Skin of body (tissue), 2 donors: Measurements from ENCODE around the gene SLC31A1. TPM values are rescaled to one million over a fixed set of nuclear protein-coding genes. Genes with fewer than 3 reads are reported as not detected.
A peak's percentile ranks its signal among the peaks of the same experiment; 100 is the strongest.
"Not testable (repeated sequence)": the region's sequence is repeated elsewhere in the genome, so short reads cannot be mapped to it uniquely, and the experiment has no call there.

Source experiments
- DNase-seq: peaks from one replicate; lab custom pipeline; 2025; lab: John Stamatoyannopoulos, UW
- total RNA-seq: library from RNA; depleted of rRNA; stranded (reverse); fragments of >200 nt; gene quantifications from one replicate; pipeline ENCODE4 v1.2.3, GENCODE V29; 2014

Gene SLC31A1
- total RNA-seq, 1 donor from 2014 or later, result 24.6 TPM

- no peak for DNase-seq
These were observed 40.8 kb downstream of the SLC31A1 start for GRCh38 chr9:113261917-113262671.

DNA sequence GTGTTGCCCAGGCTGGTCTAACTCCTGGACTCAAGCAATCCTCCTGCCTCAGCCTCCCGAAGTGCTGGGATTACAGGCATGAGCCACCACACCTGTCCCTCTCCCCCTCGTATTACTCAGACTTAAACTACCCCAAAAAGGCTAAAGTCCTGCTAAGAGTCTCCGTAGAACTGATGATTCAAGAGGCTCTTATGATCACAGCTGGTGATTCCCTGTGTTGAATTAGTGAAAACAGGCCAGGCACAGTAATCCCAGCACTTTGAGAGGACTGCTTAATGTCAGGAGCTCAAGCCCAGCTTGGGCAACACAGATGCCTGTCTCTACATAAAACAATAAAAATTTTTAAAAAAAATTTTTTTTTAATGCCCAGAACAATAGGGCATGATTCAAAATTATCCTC lies 44.8 kb downstream of the SLC31A1 start:
- DNase-seq, result no peak

DNA sequence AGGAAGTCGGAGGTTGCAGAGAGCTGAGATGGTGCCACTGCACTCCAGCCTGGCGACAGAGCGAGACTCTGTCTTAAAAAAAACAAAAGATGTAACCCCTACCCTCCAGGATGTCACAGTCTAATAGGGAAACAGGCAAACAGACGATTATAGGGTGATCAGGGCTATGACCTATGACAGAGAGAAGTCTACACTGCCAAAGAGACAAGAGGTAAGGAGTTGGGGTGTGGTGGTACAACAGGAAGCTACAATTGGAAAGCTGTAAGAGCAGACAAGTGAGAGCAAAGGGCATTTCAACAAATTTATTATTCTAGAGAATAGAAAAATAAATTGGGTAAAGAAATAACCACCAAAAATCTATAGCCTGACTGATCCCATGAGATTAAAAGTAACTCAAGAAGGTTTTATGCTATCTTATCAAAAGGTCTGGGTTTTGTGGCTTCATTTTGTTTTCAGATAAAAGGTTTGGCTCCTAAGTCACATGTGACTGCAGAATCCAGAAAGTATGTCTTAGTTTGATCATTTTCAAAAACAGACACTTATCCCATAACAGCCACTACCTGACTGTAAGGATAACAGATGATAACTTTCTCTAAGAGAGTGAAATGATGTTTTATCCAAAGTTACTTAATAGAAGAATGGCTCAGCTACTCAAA lies 46.7 kb downstream of the SLC31A1 start:
- no peak for DNase-seq

GRCh38 chr9:113269355-113269754 lies 48.0 kb downstream of the SLC31A1 start:
- DNase-seq, result no peak

GRCh38 chr9:113269871-113270270 lies 48.5 kb downstream of the SLC31A1 start:
- DNase-seq, result no peak

- DNase-seq, result peak; percentile 73
These were observed 53.3 kb downstream of the SLC31A1 start for GRCh38 chr9:113274474-113275156.

GRCh38 chr9:113275157-113276131 lies 54.1 kb downstream of the SLC31A1 start, which contains the start of the genes CDC26 and PRPF4:
CDC26 (minus strand) TSS chr9:113275572; CDS start chr9:113272507, 3,065 bp downstream.
PRPF4 (plus strand) TSS chr9:113275658; CDS start chr9:113275744, 86 bp downstream.
- peak; percentile 99 for DNase-seq

GRCh38 chr9:113278840-113279239 lies 57.5 kb downstream of the SLC31A1 start:
- no peak for DNase-seq

DNA sequence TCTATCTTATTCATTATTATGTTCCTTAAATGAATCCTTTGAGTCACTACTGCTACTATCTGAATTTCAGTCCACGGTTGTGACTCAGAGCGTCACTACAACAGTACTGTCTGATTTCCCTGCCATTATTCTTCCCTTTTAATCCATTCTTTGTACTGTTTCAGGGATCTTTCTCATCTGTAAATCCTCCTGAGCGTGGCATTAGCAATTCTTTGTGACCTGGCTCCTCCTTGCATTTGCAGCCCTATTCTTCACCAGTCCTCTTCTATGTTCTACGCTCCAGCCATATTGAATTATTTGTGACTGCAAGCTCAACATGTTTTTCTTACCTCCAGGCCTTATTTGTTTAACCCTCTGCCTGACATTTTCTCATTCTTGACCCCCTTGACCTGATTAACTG lies 60.0 kb downstream of the SLC31A1 start:
- no peak for DNase-seq

GRCh38 chr9:113289091-113289490 lies 67.7 kb downstream of the SLC31A1 start:
- DNase-seq, result no peak

GRCh38 chr9:113290052-113290607 lies 68.8 kb downstream of the SLC31A1 start:
- DNase-seq, result no peak

DNA sequence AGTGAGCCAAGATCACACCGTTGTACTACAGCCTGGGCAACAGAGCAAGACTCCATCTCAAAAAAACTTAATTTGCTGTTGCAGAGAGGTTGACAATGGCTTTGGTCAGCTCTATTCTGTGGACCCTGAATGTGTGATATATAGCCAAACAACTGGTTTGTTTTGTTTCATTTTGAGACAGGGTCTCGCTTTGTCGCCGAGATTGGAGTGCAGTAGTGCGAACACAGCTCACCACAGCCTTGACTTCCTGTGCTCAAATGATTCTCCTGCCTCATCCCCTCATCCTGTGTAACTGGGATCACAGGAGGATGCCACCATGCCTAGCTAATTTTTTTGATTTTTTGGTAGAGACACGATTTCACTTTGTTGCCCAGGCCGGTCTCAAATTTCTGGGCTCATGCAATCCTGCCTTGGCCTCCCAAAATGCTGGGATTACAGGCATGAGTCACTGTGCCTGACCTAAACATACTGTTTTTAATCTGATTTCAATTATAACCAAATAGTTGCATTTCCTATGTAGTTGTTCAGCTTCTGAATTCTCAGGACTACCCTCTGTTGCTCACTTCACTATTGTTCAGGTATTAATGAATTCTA lies 72.0 kb downstream of the SLC31A1 start:
- no peak for DNase-seq

DNA sequence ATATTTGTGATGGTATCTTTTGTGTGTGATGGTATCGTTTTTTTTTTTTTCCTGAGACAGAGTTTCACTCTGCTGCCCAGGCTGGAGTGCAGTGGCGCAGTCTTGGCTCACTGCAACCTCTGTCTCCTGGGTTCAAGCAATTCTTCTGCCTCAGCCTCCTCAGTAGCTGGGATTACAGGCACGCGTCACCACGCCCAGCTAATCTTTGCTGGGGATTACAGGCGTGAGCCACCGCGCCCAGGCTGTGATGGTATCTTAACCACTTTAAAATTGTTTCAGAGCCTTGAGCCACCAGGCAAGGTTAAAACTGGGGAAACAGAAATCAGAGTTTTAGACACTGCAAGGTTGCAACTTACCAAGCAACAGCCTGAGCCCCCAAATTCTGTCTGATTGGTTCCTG lies 74.9 kb downstream of the SLC31A1 start:
- DNase-seq, result not testable (repeated sequence)

DNA sequence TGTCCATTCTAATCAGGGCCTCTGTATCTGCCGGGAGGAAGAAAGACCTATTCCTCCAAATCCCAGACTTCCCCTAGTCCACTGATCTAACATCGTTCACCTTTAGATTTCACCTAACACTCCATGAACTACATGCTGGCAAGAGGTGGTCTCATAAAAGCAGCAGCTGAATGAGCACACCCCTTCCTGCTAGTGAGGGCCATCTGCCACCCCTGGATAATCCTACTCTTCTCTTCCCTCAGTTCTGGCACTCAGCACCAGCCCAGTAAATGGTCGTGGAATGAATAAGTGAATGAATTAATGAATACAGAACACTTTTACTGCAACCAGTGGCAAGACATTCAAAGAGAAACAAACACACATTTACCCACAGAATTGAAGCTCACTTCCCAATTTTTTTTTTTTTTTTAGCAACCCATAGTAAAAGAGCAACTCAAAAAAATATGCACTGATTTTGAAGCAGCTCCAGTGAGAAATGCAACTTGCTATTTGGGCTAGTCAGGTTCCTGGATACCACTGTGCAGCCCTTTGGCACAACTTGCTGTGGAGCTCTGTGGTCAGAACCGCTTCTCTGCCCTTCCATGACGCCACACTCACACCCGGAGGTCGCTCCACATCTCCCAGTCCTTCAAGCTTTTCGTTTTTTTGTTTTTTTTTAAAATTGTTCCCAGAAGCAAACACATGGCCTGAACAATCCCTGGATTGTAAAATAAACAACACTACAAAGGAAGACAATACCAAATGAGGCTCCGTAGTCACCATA lies 75.6 kb downstream of the SLC31A1 start:
- no peak for DNase-seq

- no peak for DNase-seq
These were observed 77.0 kb downstream of the SLC31A1 start for GRCh38 chr9:113298311-113298710.

DNA sequence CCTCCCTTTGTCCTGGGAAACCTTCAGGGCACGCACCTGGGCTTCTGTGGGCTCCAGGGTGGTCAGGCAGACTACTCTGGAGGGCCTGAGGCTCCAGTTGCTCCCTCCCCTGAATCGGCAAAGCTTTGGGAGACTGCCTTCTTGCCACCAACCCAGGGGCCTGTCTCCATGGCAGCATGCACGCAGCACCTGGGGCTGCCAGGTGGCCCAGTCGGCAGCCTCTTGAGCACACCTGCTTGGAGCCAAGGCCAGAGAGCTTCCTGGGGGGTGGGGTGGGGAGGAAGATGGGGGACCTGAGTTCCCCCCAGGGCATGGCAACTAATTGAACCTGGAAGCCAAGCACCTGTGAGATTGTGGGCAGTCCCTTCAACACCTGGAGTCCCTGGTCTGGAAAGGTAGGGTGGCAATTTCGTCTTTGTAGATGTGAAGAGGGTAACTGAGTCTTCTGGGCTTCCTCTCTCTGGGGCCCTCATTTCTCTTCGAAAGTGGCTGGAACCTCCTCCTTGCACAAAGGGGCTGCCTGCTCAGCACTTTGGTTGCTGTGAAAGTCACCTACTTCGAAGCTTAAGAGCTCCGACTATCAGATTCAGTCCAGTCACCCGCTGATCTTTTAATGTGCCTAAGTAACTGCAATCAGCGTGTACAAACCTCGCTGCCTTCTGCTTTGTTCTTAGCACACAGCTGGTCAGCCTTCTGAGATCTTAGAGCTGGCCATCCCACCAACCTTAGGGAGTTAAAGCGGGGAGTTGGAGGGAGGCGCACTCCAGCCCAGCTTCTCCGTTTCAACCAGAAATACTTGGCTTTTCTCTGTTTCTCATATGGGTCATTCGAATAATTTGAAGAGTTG lies 77.8 kb downstream of the SLC31A1 start:
- DNase-seq, result no peak

- DNase-seq, result no peak
These were observed 78.5 kb downstream of the SLC31A1 start for GRCh38 chr9:113299800-113300292.

GRCh38 chr9:113301548-113301947 lies 80.2 kb downstream of the SLC31A1 start:
- DNase-seq, result no peak
